ENCODE results near the gene ZDHHC14. TPM values are rescaled to one million over a fixed set of nuclear protein-coding genes. Genes with fewer than 3 reads are reported as not detected.

ZDHHC14 gene
- total and polyA plus RNA-seq, 5 donors = 10.6 to 22.1 (median 20.2) TPM

GRCh38 chr6:157361886-157362285, 19.1 kb upstream of the ZDHHC14 start:
- H3K27ac ChIP-seq (ENCODE audit: low read length) = no peak overlapping the region
- ATAC-seq (no peak), DNase-seq (no peak)
- no peak overlapping the region for H3K4me3 ChIP-seq (ENCODE audit: low read length)
- no peaks in the 10 kb centered on the region for H3K9me3 ChIP-seq (ENCODE audit: control insufficient read depth, low read length)
- no peaks in the 10 kb centered on the region for H3K4me1 ChIP-seq (ENCODE audit: control insufficient read depth, insufficient read depth, low read length)
- intact Hi-C loops (cut with DNase I) = no loop called here
- no peaks in the 10 kb centered on the region for H3K27me3 ChIP-seq (ENCODE audit: control insufficient read depth, insufficient read depth)
- 69% methylated on average over 3 of the region's 3 CpGs for WGBS

GRCh38 chr6:157364705-157365104, 16.3 kb upstream of the ZDHHC14 start:
- Histone ChIP-seq H3K4me1 (ENCODE audit: control insufficient read depth, insufficient read depth, low read length) (no peaks in the 10 kb centered on the region), H3K9me3 (ENCODE audit: control insufficient read depth, low read length) (no peaks in the 10 kb centered on the region), H3K27me3 (ENCODE audit: control insufficient read depth, insufficient read depth) (no peaks in the 10 kb centered on the region), H3K4me3 (ENCODE audit: low read length) (no peak overlapping the region), H3K27ac (ENCODE audit: low read length) (no peak overlapping the region)
- intact Hi-C loops (cut with DNase I) = no loop called here
- ATAC-seq (no peak), DNase-seq (no peak)
- 97% methylated on average over 1 of the region's 1 CpG for WGBS

- DNase-seq (peak in 1 of 3 donors; percentile 36), ATAC-seq (no peak)
- WGBS = 88% methylated on average over 11 of the region's 11 CpGs
- no peaks in the 10 kb centered on the region for H3K4me1 ChIP-seq (ENCODE audit: control insufficient read depth, insufficient read depth, low read length)
- intact Hi-C loops (cut with DNase I) = no loop called here
- no peaks in the 10 kb centered on the region for H3K27me3 ChIP-seq (ENCODE audit: control insufficient read depth, insufficient read depth)
- H3K4me3 ChIP-seq (ENCODE audit: low read length) = no peak overlapping the region
- no peak overlapping the region for H3K27ac ChIP-seq (ENCODE audit: low read length)
- no peaks in the 10 kb centered on the region for H3K9me3 ChIP-seq (ENCODE audit: control insufficient read depth, low read length)
Observed at GRCh38 chr6:157366648-157367047, 14.3 kb upstream of the ZDHHC14 start.

GRCh38 chr6:157368359-157369049, 12.5 kb upstream of the ZDHHC14 start:
- H3K27me3 ChIP-seq (ENCODE audit: control insufficient read depth, insufficient read depth) = no peaks in the 10 kb centered on the region
- ATAC-seq (no peak), DNase-seq (no peak)
- no peak overlapping the region for H3K4me3 ChIP-seq (ENCODE audit: low read length)
- H3K4me1 ChIP-seq (ENCODE audit: control insufficient read depth, insufficient read depth, low read length) = no peaks in the 10 kb centered on the region
- intact Hi-C loops (cut with DNase I) = no loop called here
- no peak overlapping the region for H3K27ac ChIP-seq (ENCODE audit: low read length)
- no peaks in the 10 kb centered on the region for H3K9me3 ChIP-seq (ENCODE audit: control insufficient read depth, low read length)
- WGBS = 81% methylated on average over 7 of the region's 7 CpGs

- Histone ChIP-seq H3K27ac (ENCODE audit: low read length) (no peak overlapping the region), H3K4me3 (ENCODE audit: low read length) (no peak overlapping the region), H3K9me3 (ENCODE audit: control insufficient read depth, low read length) (no peaks in the 10 kb centered on the region), H3K4me1 (ENCODE audit: control insufficient read depth, insufficient read depth, low read length) (no peaks in the 10 kb centered on the region), H3K27me3 (ENCODE audit: control insufficient read depth, insufficient read depth) (no peaks in the 10 kb centered on the region)
- intact Hi-C loops (cut with DNase I) = no loop called here
- ATAC-seq (no peak), DNase-seq (no peak)
- 89% methylated on average over 1 of the region's 1 CpG for WGBS
Observed at GRCh38 chr6:157370755-157371154, 10.2 kb upstream of the ZDHHC14 start.

GRCh38 chr6:157372501-157373280, 8.3 kb upstream of the ZDHHC14 start:
- H3K27ac ChIP-seq (ENCODE audit: low read length) = no peak overlapping the region
- intact Hi-C loops (cut with DNase I) = no loop called here
- H3K4me1 ChIP-seq (ENCODE audit: control insufficient read depth, insufficient read depth, low read length) = no peaks in the 10 kb centered on the region
- no peaks in the 10 kb centered on the region for H3K27me3 ChIP-seq (ENCODE audit: control insufficient read depth, insufficient read depth)
- 93% methylated on average over 10 of the region's 10 CpGs for WGBS
- no peak overlapping the region for H3K4me3 ChIP-seq (ENCODE audit: low read length)
- H3K9me3 ChIP-seq (ENCODE audit: control insufficient read depth, low read length) = no peaks in the 10 kb centered on the region
- DNase-seq (no peak), ATAC-seq (no peak)

GRCh38 chr6:157374889-157375443, 6.0 kb upstream of the ZDHHC14 start:
- H3K4me3 ChIP-seq (ENCODE audit: low read length) = no peak overlapping the region
- no peaks in the 10 kb centered on the region for H3K4me1 ChIP-seq (ENCODE audit: control insufficient read depth, insufficient read depth, low read length)
- H3K27me3 ChIP-seq (ENCODE audit: control insufficient read depth, insufficient read depth) = no peaks in the 10 kb centered on the region
- no peak for DNase-seq
- intact Hi-C loops (cut with DNase I) = loop anchor here in 1 of 4 donors (5.0 kb wide), 1 partner anchor 48 kb away; no protein-coding TSS in a partner anchor
- WGBS = 66% methylated on average over 6 of the region's 6 CpGs
- H3K9me3 ChIP-seq (ENCODE audit: control insufficient read depth, low read length) = no peaks in the 10 kb centered on the region
- no peak for ATAC-seq
- H3K27ac ChIP-seq (ENCODE audit: low read length) = no peak overlapping the region

- no peak overlapping the region for H3K4me3 ChIP-seq (ENCODE audit: low read length)
- intact Hi-C loops (cut with DNase I) = loop anchor here in 1 of 4 donors (5.0 kb wide), 1 partner anchor 49 kb away; no protein-coding TSS in a partner anchor
- DNase-seq (no peak), ATAC-seq (no peak)
- 92% methylated on average over 3 of the region's 3 CpGs for WGBS
- H3K4me1 ChIP-seq (ENCODE audit: control insufficient read depth, insufficient read depth, low read length) = no peaks in the 10 kb centered on the region
- no peaks in the 10 kb centered on the region for H3K27me3 ChIP-seq (ENCODE audit: control insufficient read depth, insufficient read depth)
- H3K9me3 ChIP-seq (ENCODE audit: control insufficient read depth, low read length) = no peaks in the 10 kb centered on the region
- H3K27ac ChIP-seq (ENCODE audit: low read length) = no peak overlapping the region
Observed at GRCh38 chr6:157376241-157376640, 4.7 kb upstream of the ZDHHC14 start.

GRCh38 chr6:157376706-157377230, 4.2 kb upstream of the ZDHHC14 start:
- no peaks in the 10 kb centered on the region for H3K27me3 ChIP-seq (ENCODE audit: control insufficient read depth, insufficient read depth)
- no peak overlapping the region for H3K4me3 ChIP-seq (ENCODE audit: low read length)
- ATAC-seq (no peak), DNase-seq (no peak)
- H3K4me1 ChIP-seq (ENCODE audit: control insufficient read depth, insufficient read depth, low read length) = no peaks in the 10 kb centered on the region
- H3K9me3 ChIP-seq (ENCODE audit: control insufficient read depth, low read length) = no peaks in the 10 kb centered on the region
- no peak overlapping the region for H3K27ac ChIP-seq (ENCODE audit: low read length)
- 86% methylated on average over 9 of the region's 9 CpGs for WGBS
- intact Hi-C loops (cut with DNase I) = loop anchor here in 1 of 4 donors (5.0 kb wide), 1 partner anchor 49 kb away; no protein-coding TSS in a partner anchor

GRCh38 chr6:157379656-157380457, 1.1 kb upstream of the ZDHHC14 start:
- intact Hi-C loops (cut with DNase I) = loop anchor here (5.0 to 10.0 kb wide), 8 partner anchors 48 to 285 kb away; partner anchors contain the start of gene TMEM242 (in 2 of the 4)
- Histone ChIP-seq H3K4me3 (ENCODE audit: low read length) (peak overlapping the region; percentile 90), H3K9me3 (ENCODE audit: control insufficient read depth, low read length) (no peaks in the 10 kb centered on the region), H3K27ac (ENCODE audit: low read length) (peak overlapping the region; percentile 91), H3K27me3 (ENCODE audit: control insufficient read depth, insufficient read depth) (no peaks in the 10 kb centered on the region), H3K4me1 (ENCODE audit: control insufficient read depth, insufficient read depth, low read length) (no peaks in the 10 kb centered on the region)
- ATAC-seq (peak; percentile 94 to 95), DNase-seq (peak; percentile 91 to 97 (median 95))
- under 1% methylated on average over 45 of the region's 45 CpGs for WGBS

Measured in right cardiac atrium (tissue), 5 donors.